PC-3 (cell line): ENCODE data around the gene PLSCR4. TPM values are rescaled to one million over a fixed set of nuclear protein-coding genes. Genes with fewer than 3 reads are reported as not detected.

Source experiments
- ATAC-seq: fragments of 200-7000 bp; cut with Tn5 transposase; 2 replicates; pipeline ENCODE4 v1.9.1; 2020; ENCODE audit warnings: mild to moderate bottlenecking, moderate library complexity
- BruUV-seq: library from RNA; stranded (reverse); fragments of 400-500 nt; replicated peaks from 2 replicates; lab custom pipeline; 2021; lab: Mats Ljungman, UMichigan
- CTCF ChIA-PET: fragments of 300-600 bp; sonication (Branson Sonifier 250); formaldehyde crosslinking; loops from one replicate; lab custom pipeline; 2022; ENCODE audit warnings: antibody characterized with exemption; lab: Charles Lee
- POLR2A ChIA-PET: fragments of 300-600 bp; sonication (Branson Sonifier 250); formaldehyde crosslinking; loops from one replicate; lab custom pipeline; 2022; ENCODE audit warnings: antibody characterized with exemption; ENCODE audit not compliant: unreplicated experiment; lab: Charles Lee
- DNase-seq: peaks from one replicate; pipeline ENCODE4 v3.0.0-alpha.2; 2015
- H2AFZ ChIP-seq: fragments of 300-600 bp; sonication (generic); 2 replicates; pipeline ENCODE4 v1.6.0; 2016; ENCODE audit warnings: antibody characterized with exemption, low read length
- H3F3A ChIP-seq: fragments of 300-600 bp; sonication (generic); one replicate; pipeline ENCODE4 v1.6.0; 2017; ENCODE audit warnings: antibody characterized with exemption, low read length, control low read depth, mild to moderate bottlenecking; ENCODE audit not compliant: unreplicated experiment
- H3K27ac ChIP-seq: fragments of 300-600 bp; sonication (generic); 2 replicates; pipeline ENCODE4 v1.5.1; 2016; ENCODE audit warnings: mild to moderate bottlenecking, low read length
- H3K27me3 ChIP-seq: fragments of 300-600 bp; sonication (generic); 2 replicates; pipeline ENCODE4 v1.6.1; 2016; ENCODE audit warnings: low read length, mixed read lengths
- H3K36me3 ChIP-seq: fragments of 300-600 bp; sonication (generic); 2 replicates; pipeline ENCODE4 v1.6.1; 2016; ENCODE audit warnings: low read depth, mixed run types, low read length, mixed read lengths
- H3K4me1 ChIP-seq: fragments of 300-600 bp; sonication (generic); 2 replicates; pipeline ENCODE4 v1.5.1; 2016; ENCODE audit warnings: low read length; ENCODE audit not compliant: insufficient read depth
- H3K4me2 ChIP-seq: fragments of 300-600 bp; sonication (generic); 2 replicates; pipeline ENCODE4 v1.6.0; 2016; ENCODE audit warnings: low read length
- H3K4me3 ChIP-seq: fragments of 300-600 bp; sonication (generic); 2 replicates; pipeline ENCODE4 v1.5.1; 2016; ENCODE audit warnings: mild to moderate bottlenecking, low read length, mixed read lengths
- H3K79me2 ChIP-seq: fragments of 300-600 bp; sonication (generic); 2 replicates; pipeline ENCODE4 v1.6.1; 2017; ENCODE audit warnings: low read length, mixed read lengths
- H3K9ac ChIP-seq: fragments of 300-600 bp; sonication (generic); 2 replicates; pipeline ENCODE4 v1.6.0; 2016; ENCODE audit warnings: mild to moderate bottlenecking, low read length
- H3K9me2 ChIP-seq: fragments of 300-600 bp; sonication (generic); replicated peaks from 2 replicates; pipeline ENCODE4 v1.6.1; 2016; ENCODE audit warnings: mixed run types, low read length, mixed read lengths
- H3K9me3 ChIP-seq: fragments of 300-600 bp; sonication (generic); 2 replicates; pipeline ENCODE4 v1.6.1; 2016; ENCODE audit warnings: low read length, mixed read lengths
- H4K20me1 ChIP-seq: fragments of 300-600 bp; sonication (generic); 2 replicates; pipeline ENCODE4 v1.6.1; 2016; ENCODE audit warnings: low read length, mixed read lengths
- EZH2 ChIP-seq: fragments of 300-600 bp; sonication (generic); IDR thresholded peaks from one replicate; pipeline ENCODE4 v1.6.1; 2017; ENCODE audit warnings: antibody characterized with exemption, mild to moderate bottlenecking, low read length; ENCODE audit not compliant: unreplicated experiment
- EZH2phosphoT487 ChIP-seq: fragments of 300-600 bp; sonication (generic); IDR thresholded peaks from 2 replicates; pipeline ENCODE4 v1.6.1; 2018; ENCODE audit warnings: mild to moderate bottlenecking, antibody characterized with exemption, low read length, borderline replicate concordance
- intact Hi-C: fragments of 100-400 bp; cut with micrococcal nuclease; formaldehyde crosslinking; loops from 2 replicates; pipeline ENCODE4 v1.9.0; 2023
- total RNA-seq: library from RNA; depleted of rRNA; stranded (reverse); fragments of >200 nt; gene quantifications from 2 replicates; pipeline ENCODE4 v1.2.3, GENCODE V29; 2014
- TF ChIP-seq, protein P1 (sequence below): fragments of 300-600 bp; sonication (generic); conservative IDR thresholded peaks from 2 replicates; pipeline ENCODE4 v1.5.1; 2017; ENCODE audit warnings: antibody characterized with exemption, low read depth, mild to moderate bottlenecking, low read length

PLSCR4 gene
- total RNA-seq, 1 experiment from 2014 or later = 0.84 TPM

DNA sequence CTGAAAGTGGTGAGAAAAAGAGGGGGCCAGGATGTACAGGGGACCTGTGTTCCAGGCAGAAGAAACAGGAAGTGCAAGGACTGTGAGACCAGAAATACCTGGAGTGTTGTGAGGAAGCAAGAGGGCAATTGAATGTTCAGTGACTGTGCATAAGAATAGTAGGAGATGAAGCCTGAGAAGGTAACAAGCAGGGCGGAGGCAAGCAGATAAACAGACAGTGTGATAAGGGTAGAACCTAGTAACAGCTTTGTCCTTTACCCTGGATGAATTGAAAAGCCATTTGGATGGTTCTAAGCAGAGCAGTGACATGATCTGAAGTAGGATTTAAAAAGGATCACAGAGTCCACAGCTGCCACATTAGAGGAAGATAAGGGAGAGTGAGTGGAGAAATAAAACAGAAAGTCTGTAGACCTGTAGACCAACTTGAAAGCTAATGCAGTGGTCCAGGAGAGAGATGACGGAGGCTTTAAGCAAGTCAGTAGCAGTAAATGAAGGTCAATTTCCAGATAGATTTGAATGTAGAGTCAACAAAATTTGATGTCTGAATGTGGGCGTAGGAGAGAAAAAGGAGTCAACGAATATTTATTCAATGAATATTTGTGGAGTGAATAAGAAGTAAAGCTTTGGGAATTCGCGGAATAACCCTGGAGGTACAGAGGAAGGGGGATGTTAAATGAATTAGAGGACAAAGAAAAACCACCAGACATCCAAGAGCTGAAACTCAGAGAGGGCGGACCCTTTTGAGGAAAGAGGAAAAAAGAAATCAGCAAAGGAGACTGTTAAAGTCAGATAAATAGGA, 85.7 kb downstream of the PLSCR4 start:
- peak; percentile 2 for ATAC-seq
- 0 out of 2 replicates have a peak overlapping the region, but pooled peaks have one; percentile 6 for H2AFZ ChIP-seq
- peak overlapping the region; percentile 45 for H3K4me3 ChIP-seq
- no peaks in the 10 kb centered on the region for H3K27me3 ChIP-seq
- H3K4me2 ChIP-seq = peak overlapping the region; percentile 97
- H3K9ac ChIP-seq = peak overlapping the region; percentile 44
- BruUV-seq = no TSS peak
- intact Hi-C loops = no loop called here
- peak; percentile 94 for DNase-seq
- H3K36me3 ChIP-seq = no peaks in the 10 kb centered on the region
- no peaks in the 10 kb centered on the region for H3K9me2 ChIP-seq
- H3F3A ChIP-seq = peaks cover 14% of the 10 kb centered on the region
- CTCF ChIA-PET = interaction anchor here (0.6 kb wide), 2 partner anchors 19 to 342 kb away, joined by 3 to 4 read pairs; no protein-coding TSS in a partner anchor
- H3K9me3 ChIP-seq = no peaks in the 10 kb centered on the region
- peaks cover 59% of the 10 kb centered on the region for H3K4me1 ChIP-seq
- peak overlapping the region; percentile 89 for H3K27ac ChIP-seq
- H3K79me2 ChIP-seq = peaks cover 35% of the 10 kb centered on the region
- no peaks in the 10 kb centered on the region for H4K20me1 ChIP-seq
- TF ChIP-seq EZH2 (no peak), EZH2phosphoT487 (no peak)
- TF ChIP-seq, protein P1, sequence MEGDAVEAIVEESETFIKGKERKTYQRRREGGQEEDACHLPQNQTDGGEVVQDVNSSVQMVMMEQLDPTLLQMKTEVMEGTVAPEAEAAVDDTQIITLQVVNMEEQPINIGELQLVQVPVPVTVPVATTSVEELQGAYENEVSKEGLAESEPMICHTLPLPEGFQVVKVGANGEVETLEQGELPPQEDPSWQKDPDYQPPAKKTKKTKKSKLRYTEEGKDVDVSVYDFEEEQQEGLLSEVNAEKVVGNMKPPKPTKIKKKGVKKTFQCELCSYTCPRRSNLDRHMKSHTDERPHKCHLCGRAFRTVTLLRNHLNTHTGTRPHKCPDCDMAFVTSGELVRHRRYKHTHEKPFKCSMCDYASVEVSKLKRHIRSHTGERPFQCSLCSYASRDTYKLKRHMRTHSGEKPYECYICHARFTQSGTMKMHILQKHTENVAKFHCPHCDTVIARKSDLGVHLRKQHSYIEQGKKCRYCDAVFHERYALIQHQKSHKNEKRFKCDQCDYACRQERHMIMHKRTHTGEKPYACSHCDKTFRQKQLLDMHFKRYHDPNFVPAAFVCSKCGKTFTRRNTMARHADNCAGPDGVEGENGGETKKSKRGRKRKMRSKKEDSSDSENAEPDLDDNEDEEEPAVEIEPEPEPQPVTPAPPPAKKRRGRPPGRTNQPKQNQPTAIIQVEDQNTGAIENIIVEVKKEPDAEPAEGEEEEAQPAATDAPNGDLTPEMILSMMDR = no peak
- POLR2A ChIA-PET = no interaction called here

DNA sequence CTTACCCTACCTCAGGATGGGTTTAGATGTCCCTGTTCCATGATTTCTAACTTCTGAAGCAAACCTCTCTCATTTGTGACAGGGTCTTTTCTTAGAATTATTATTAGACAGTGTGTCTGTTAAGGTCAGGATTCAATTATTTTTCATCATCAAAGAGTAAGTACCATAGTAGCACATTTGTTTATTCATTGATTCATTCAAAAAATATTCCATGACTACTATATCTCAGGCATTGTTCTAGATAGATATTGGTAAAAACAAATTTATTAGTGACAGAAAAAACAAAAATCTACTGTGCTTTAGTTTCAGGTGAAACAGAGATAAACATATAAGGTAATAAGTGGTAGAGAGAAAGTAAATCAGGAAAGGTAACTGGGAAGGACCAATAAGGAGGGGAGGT, 86.4 kb downstream of the PLSCR4 start:
- ChIA-PET POLR2A (no interaction called here), CTCF (no interaction called here)
- ATAC-seq = no peak
- peak; percentile 51 for DNase-seq
- no peaks in the 10 kb centered on the region for H3K9me3 ChIP-seq
- H3K9me2 ChIP-seq = no peaks in the 10 kb centered on the region
- no peaks in the 10 kb centered on the region for H3K27me3 ChIP-seq
- no peak overlapping the region for H2AFZ ChIP-seq
- peaks cover 59% of the 10 kb centered on the region for H3K4me1 ChIP-seq
- H3K4me2 ChIP-seq = peak overlapping the region; percentile 97
- BruUV-seq = no TSS peak
- H3F3A ChIP-seq = peaks cover 14% of the 10 kb centered on the region
- H3K4me3 ChIP-seq = peak overlapping the region; percentile 45
- H3K9ac ChIP-seq = peak overlapping the region; percentile 44
- no peaks in the 10 kb centered on the region for H3K36me3 ChIP-seq
- H3K79me2 ChIP-seq = peaks cover 42% of the 10 kb centered on the region
- peak overlapping the region; percentile 89 for H3K27ac ChIP-seq
- peaks cover 6% of the 10 kb centered on the region for H4K20me1 ChIP-seq
- TF ChIP-seq, protein P1 = no peak
- no peak for TF ChIP-seq EZH2
- no peak for TF ChIP-seq EZH2phosphoT487
- intact Hi-C loops = no loop called here

DNA sequence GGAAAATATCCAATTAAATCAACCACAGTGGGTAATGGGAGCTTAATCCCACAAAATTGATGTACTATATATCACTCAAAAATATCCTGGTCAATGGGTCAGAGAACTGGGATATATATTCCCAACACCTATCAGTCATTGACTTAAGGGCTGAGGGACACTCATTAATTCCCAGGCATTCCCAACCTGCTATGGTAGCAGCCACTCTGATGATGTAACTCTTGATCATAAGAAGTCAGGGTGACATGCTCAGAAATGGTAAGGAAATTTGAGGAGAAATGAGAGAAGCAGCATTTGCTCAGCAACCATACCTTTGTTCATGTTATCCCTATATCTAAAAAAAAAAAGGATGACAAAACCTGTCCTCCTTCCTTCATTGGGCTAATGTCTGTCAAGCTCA, 86.8 kb downstream of the PLSCR4 start:
- H3K27me3 ChIP-seq = no peaks in the 10 kb centered on the region
- H3K9ac ChIP-seq = peak overlapping the region; percentile 44
- peak overlapping the region; percentile 45 for H3K4me3 ChIP-seq
- ChIA-PET CTCF (no interaction called here), POLR2A (no interaction called here)
- H2AFZ ChIP-seq = no peak overlapping the region
- peak overlapping the region; percentile 89 for H3K27ac ChIP-seq
- no peaks in the 10 kb centered on the region for H3K9me2 ChIP-seq
- H3K4me2 ChIP-seq = peak overlapping the region; percentile 97
- no peaks in the 10 kb centered on the region for H3K9me3 ChIP-seq
- H3K79me2 ChIP-seq = peaks cover 46% of the 10 kb centered on the region
- no TSS peak for BruUV-seq
- 0 out of 2 replicates have a peak, but pooled peaks cover 3% of the 10 kb centered on the region for H3K36me3 ChIP-seq
- intact Hi-C loops = no loop called here
- DNase-seq = peak; percentile 63
- TF ChIP-seq EZH2phosphoT487 (no peak), EZH2 (no peak)
- TF ChIP-seq, protein P1 = no peak
- H4K20me1 ChIP-seq = peaks cover 10% of the 10 kb centered on the region
- H3F3A ChIP-seq = peaks cover 14% of the 10 kb centered on the region
- ATAC-seq = no peak
- peaks cover 59% of the 10 kb centered on the region for H3K4me1 ChIP-seq
